GM19239 (cell line): Measurements from ENCODE around the gene CHADL.
"Not testable (repeated sequence)": the region's sequence is repeated elsewhere in the genome, so short reads cannot be mapped to it uniquely, and the experiment has no call there.

Experiments used
- DNase-seq: peaks from one replicate; pipeline ENCODE4 v3.0.0; 2011; ENCODE audit warnings: low spot score; ENCODE audit not compliant: insufficient read length
- FAIRE-seq: peaks from 2 replicates; lab custom pipeline; 2011; peaks lifted over from hg19 to GRCh38; lab: Jason Lieb, UNC

The CHADL gene

DNA sequence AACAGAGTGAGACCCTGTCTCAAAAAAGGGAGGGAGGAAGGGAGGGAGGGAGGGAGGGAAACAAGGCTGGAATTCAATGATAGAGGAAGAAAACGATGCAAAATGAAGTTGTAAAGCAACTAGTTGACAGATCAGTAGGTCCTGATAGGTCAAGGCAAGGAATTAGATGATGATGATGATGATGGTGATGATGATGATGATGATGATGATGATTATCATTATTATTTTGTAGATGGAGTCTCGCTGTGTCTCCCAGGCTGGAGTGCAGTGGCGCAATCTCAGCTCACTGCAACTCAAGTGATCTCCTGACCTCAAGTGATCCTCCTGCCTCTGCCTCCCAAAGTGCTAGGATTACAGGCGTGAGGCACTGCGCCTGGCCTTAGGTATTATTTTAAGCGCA is 46.9 kb downstream of the CHADL start:
- no peak for DNase-seq
- no peak for FAIRE-seq

DNA sequence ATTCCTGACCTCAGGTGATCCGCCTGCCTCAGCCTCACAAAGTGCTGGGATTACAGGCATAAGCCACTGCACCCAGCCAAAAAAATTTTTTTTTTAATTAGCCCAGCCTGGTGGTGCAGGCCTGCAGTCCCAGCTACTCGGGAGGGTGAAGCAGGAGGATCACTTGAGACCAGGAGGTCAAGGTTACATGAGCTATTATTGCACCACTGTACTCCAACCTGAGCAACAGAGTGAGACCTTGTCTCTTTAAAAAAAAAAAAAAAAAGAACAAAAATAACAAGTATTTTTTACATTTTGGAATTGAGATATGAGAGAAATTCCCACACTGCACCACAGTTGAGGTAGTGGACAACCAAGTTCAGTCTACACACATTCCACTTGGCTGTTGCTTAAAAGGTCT is 49.3 kb downstream of the CHADL start:
- no peak for FAIRE-seq
- no peak for DNase-seq

DNA sequence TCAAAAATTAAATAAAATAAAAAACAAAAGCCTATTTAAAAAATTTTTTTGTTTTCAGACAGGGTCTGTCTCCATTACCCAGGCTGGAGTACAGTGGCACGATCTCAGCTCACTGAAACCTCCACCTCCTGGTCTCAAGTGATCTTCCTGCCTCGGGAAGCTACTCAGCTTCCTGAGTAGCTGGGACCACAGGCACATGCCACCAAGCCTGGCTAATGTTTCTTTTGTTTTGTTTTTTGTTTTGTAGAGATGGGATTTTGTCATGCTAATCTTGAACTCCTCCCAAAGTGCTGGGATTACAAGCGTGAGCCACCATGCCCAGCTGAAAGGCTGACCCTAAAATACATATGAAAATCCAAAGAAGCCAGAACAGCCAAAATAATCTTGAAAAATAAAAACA is 56.1 kb downstream of the CHADL start:
- no peak for FAIRE-seq
- no peak for DNase-seq

- DNase-seq (no peak), FAIRE-seq (no peak)
These were observed 59.1 kb downstream of the CHADL start for GRCh38 chr22:41181349-41182241.

DNA sequence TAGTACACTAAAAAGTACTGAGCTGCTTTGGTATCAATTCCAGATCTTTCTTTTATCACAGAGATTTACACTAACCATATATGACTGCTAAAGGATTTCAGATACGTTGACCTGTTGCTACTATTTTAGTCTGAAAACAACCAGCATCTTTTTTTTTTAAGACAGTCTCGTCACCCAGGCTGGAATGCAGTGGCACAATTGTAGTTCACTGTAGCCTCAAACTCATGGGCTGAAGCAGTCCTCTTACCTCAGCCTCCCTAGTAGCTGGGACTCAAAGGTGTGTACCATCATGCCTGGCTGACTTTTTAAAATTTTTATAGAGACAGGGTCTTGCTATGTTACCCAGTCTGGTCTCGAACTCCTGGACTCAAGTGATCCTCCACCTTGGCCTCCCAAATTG is 59.8 kb downstream of the CHADL start:
- DNase-seq = no peak
- no peak for FAIRE-seq

DNA sequence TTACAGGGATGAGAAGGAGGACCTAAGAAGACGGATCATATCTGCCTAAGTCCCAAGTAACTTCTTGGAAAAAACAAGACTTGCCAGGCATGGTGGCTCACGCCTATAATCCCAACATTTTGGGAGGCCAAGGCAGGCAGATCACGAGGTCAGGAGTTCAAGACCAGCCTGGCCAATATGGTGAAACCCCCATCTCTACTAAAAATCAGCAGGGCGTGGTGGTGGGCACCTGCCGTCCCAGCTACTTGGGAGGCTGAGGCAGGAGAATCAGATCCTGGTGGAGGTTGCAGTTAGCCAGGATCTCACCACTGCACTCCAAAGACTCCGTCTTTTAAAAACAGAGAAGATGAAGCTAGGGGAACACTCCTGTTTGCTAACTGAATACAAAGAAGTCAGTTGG is 60.4 kb downstream of the CHADL start:
- not testable (repeated sequence) for FAIRE-seq, DNase-seq
